ENCODE measurements around the gene UVSSA.

Gene UVSSA

GRCh38 chr4:1367230-1367935 lies 20.4 kb downstream of the UVSSA start:
- TF ChIP-seq CTCF (IDR thresholded peaks at IDR 0.05; ENCODE audit: insufficient read depth, low read depth, low read length, missing control alignments): no peak
- DNase-seq (ENCODE audit: low read depth): no peak
- no peak overlapping the region for H3K4me3 ChIP-seq (ENCODE audit: low read length)

DNA sequence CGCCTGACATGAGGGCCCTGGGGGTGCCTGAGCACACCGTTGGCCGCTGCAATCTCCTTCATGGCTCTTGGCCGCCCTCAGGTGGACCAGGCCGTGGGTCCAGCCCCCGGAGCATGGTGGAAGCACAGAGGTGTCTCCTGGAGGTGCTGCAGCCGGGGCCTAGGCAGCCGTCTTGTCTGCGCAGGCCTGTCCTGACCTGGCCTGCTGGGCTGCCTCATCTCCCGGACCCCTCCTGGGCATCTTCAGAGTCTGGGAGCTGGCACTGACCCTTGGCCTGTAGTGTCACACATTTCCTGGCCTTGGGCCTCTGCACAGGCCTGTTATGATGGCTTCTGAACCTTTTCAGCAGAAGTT lies 20.9 kb downstream of the UVSSA start:
- no peak overlapping the region for H3K4me3 ChIP-seq (ENCODE audit: low read length)
- no peak for DNase-seq (ENCODE audit: low read depth)
- no peak for TF ChIP-seq CTCF (IDR thresholded peaks at IDR 0.05; ENCODE audit: insufficient read depth, low read depth, low read length, missing control alignments)

GRCh38 chr4:1368421-1369090 lies 21.5 kb downstream of the UVSSA start:
- no peak for TF ChIP-seq CTCF (IDR thresholded peaks at IDR 0.05; ENCODE audit: insufficient read depth, low read depth, low read length, missing control alignments)
- no peak for DNase-seq (ENCODE audit: low read depth)
- no peak overlapping the region for H3K4me3 ChIP-seq (ENCODE audit: low read length)

GRCh38 chr4:1369091-1369450 lies 22.1 kb downstream of the UVSSA start:
- TF ChIP-seq CTCF (IDR thresholded peaks at IDR 0.05; ENCODE audit: insufficient read depth, low read depth, low read length, missing control alignments): no peak
- no peak overlapping the region for H3K4me3 ChIP-seq (ENCODE audit: low read length)
- no peak for DNase-seq (ENCODE audit: low read depth)

GRCh38 chr4:1369479-1370079 lies 22.6 kb downstream of the UVSSA start:
- no peak for DNase-seq (ENCODE audit: low read depth)
- H3K4me3 ChIP-seq (ENCODE audit: low read length): no peak overlapping the region
- TF ChIP-seq CTCF (IDR thresholded peaks at IDR 0.05; ENCODE audit: insufficient read depth, low read depth, low read length, missing control alignments): no peak

DNA sequence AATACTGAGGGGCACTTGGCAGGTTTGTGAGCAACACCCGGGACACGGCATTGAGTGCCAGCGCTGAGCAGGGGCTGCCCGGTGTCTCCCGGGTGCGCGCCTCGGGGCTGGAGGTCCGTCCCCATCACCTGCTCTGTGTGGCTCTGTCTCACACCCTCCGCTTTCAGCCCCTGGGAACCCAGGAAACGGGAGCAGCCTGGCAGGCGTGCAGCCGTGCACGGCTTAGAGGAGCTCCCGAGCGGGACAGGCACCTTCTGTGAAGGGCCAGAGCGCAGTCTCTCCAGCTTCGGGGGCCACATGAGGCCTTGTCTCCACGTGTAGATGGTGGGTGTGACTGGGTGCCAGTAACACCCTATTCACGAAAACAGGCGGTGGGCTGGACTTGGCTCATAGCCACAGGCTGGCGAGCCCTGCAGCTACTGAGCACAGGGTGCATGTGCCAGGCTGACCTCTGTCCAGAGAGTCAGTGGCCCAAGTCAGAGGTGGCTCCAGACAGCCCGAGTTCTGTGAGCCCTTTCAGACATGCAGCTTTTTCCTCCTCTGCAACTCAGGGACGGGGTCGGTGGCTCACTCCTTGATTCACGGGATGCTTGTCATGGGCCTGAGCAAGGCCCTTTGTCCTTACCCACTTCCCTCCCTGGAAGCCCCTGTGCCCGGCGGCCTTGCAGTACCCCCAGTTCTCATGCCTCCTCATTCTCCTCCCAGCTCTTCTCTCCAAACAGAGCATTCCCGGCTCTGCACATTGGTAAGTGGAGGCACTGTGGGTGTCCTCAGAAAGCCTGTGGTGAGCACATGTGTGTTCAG lies 23.5 kb downstream of the UVSSA start:
- no peak for TF ChIP-seq CTCF (IDR thresholded peaks at IDR 0.05; ENCODE audit: insufficient read depth, low read depth, low read length, missing control alignments)
- H3K4me3 ChIP-seq (ENCODE audit: low read length): no peak overlapping the region
- no peak for DNase-seq (ENCODE audit: low read depth)
